Prostate gland (tissue), 2 donors: ENCODE data around the gene PARVB.

Source experiments
- POLR2AphosphoS5 ChIP-seq: sonication (generic); formaldehyde crosslinking; IDR thresholded peaks from one replicate; pipeline ENCODE4 v1.6.1; 2017; ENCODE audit warnings: antibody characterized with exemption
- TF ChIP-seq, protein P1 (sequence below), 4 experiments: fragments of 200-600 bp in 2 of 4; fragments of 450-650 bp in 2 of 4; sonication (generic) in 2 of 4; IDR thresholded peaks; 1 replicate in 3 of 4; 2 replicates in 1 of 4; pipeline ENCODE4 v1.5.1; 2016 to 2019; ENCODE audit warnings: antibody characterized with exemption in 4 of 4, mild to moderate bottlenecking in 2 of 4, moderate library complexity in 2 of 4

DNA sequence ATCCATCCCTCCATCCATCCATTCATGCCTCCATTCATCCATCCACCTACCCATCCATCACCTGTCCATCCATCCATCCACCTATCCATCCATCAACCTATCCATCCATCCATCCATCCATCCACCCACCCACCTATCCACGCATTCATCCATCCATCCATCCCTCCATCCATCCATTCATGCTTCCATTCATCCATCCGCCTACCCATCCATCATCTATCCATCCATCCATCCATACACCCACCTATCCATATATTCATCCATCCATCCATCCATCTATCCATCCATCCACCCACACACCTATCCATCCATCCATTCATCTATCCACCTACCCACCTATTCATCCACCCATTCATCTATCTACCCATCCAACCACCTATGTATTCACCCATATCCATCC is 170.5 kb downstream of the PARVB start:
- TF ChIP-seq, protein P1, sequence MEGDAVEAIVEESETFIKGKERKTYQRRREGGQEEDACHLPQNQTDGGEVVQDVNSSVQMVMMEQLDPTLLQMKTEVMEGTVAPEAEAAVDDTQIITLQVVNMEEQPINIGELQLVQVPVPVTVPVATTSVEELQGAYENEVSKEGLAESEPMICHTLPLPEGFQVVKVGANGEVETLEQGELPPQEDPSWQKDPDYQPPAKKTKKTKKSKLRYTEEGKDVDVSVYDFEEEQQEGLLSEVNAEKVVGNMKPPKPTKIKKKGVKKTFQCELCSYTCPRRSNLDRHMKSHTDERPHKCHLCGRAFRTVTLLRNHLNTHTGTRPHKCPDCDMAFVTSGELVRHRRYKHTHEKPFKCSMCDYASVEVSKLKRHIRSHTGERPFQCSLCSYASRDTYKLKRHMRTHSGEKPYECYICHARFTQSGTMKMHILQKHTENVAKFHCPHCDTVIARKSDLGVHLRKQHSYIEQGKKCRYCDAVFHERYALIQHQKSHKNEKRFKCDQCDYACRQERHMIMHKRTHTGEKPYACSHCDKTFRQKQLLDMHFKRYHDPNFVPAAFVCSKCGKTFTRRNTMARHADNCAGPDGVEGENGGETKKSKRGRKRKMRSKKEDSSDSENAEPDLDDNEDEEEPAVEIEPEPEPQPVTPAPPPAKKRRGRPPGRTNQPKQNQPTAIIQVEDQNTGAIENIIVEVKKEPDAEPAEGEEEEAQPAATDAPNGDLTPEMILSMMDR (IDR thresholded peaks at IDR 0.05), result no peak
- no peak for TF ChIP-seq POLR2AphosphoS5
